NCI-H2171 treated with DMSO at 0.1 percent for 48 hours (cell line): ENCODE results near the gene COQ3.

Experiments
- DNase-seq: peaks from one replicate; lab custom pipeline; 2025; lab: John Stamatoyannopoulos, UW

COQ3 gene

GRCh38 chr6:99331531-99331930 is 62.5 kb downstream of the COQ3 start:
- DNase-seq = no peak

GRCh38 chr6:99330159-99330558 is 63.8 kb downstream of the COQ3 start:
- no peak for DNase-seq

GRCh38 chr6:99324996-99325395 is 69.0 kb downstream of the COQ3 start:
- DNase-seq = no peak
